ENCODE results near the gene PRKRA. TPM values are rescaled to one million over a fixed set of nuclear protein-coding genes. Genes with fewer than 3 reads are reported as not detected.

Gene PRKRA
- total and polyA plus RNA-seq, 9 of the 15 experiments (the other 6 are each of a cell fraction or from before 2014, with no cell fraction given): 14.1 to 78.1 (median 52.3) TPM

- TF ChIP-seq ZBTB40 (IDR thresholded peaks at IDR 0.05) (0 out of 2 replicates have a peak, but pooled peaks have one; percentile 6), ZBTB40 (CRISPR knock-in tag; IDR thresholded peaks at IDR 0.05) (no peak), ZNF436 (CRISPR knock-in tag; IDR thresholded peaks at IDR 0.05) (no peak), ZBTB17 (CRISPR knock-in tag; IDR thresholded peaks at IDR 0.05) (no peak), CREBBP (IDR thresholded peaks at IDR 0.05; ENCODE audit: low read depth, low read length) (no peak), NFYB (IDR thresholded peaks at IDR 0.05; ENCODE audit: extremely low read depth, insufficient read length) (no peak), CBX8 (IDR thresholded peaks at IDR 0.05; ENCODE audit: borderline replicate concordance, extremely low read depth, low read depth, low read length, poor library complexity, severe bottlenecking) (no peak), SNAPC5 (CRISPR knock-in tag; IDR thresholded peaks at IDR 0.05) (no peak), MEIS2 (IDR thresholded peaks at IDR 0.05; ENCODE audit: partially characterized antibody) (no peak), CXXC5 (CRISPR knock-in tag; IDR thresholded peaks at IDR 0.05) (no peak), GATA2 (CRISPR knock-in tag; IDR thresholded peaks at IDR 0.05) (peak; percentile 80), ZNF57 (CRISPR knock-in tag; IDR thresholded peaks at IDR 0.05) (no peak), CREB5 (CRISPR knock-in tag; IDR thresholded peaks at IDR 0.05) (no peak), PPARD (CRISPR knock-in tag; IDR thresholded peaks at IDR 0.05) (no peak), PREB (CRISPR knock-in tag; IDR thresholded peaks at IDR 0.05) (0 out of 2 replicates have a peak, but pooled peaks have one; percentile 31), MYC (IDR thresholded peaks at IDR 0.05; ENCODE audit: low read depth, low read length) (no peak), MYC (CRISPR knock-in tag; IDR thresholded peaks at IDR 0.05; ENCODE audit: borderline replicate concordance, low read depth) (no peak), ZNF79 (CRISPR knock-in tag; IDR thresholded peaks at IDR 0.05; ENCODE audit: low read depth) (no peak)
These were observed 22.6 kb downstream of the PRKRA start (continued) for GRCh38 chr2:178428396-178428806.

Measured in K562 (cell line).